ENCODE measurements around the gene HOXB6. TPM values are rescaled to one million over a fixed set of nuclear protein-coding genes. Genes with fewer than 3 reads are reported as not detected.

Gene HOXB6
- total RNA-seq, 1 donor from 2014 or later, result 11.5 TPM

GRCh38 chr17:48637323-48638260, 32.8 kb upstream of the HOXB6 start:
- peaks cover 8% of the 10 kb centered on the region for H3K4me1 Mint-ChIP-seq
- no peak overlapping the region for H3K27ac Mint-ChIP-seq (ENCODE audit: unreplicated experiment)
- no peak for TF ChIP-seq CTCF (conservative IDR thresholded peaks at IDR 0.05)
- DNase-seq (ENCODE audit: low read depth, low spot score), result no peak
- H3K9me3 Mint-ChIP-seq, result no peaks in the 10 kb centered on the region
- H3K4me3 Mint-ChIP-seq, result peak overlapping the region; percentile 54
- H3K27me3 Mint-ChIP-seq (ENCODE audit: low read depth), result peaks cover 100% of the 10 kb centered on the region
- no peaks in the 10 kb centered on the region for H3K36me3 Mint-ChIP-seq (ENCODE audit: low read depth)

- DNase-seq (ENCODE audit: low read depth, low spot score), result peak; percentile 96
- H3K27me3 Mint-ChIP-seq (ENCODE audit: low read depth), result peaks cover 100% of the 10 kb centered on the region
Measured at GRCh38 chr17:48636177-48637018, 31.6 kb upstream of the HOXB6 start.

GRCh38 chr17:48634493-48635208, 29.9 kb upstream of the HOXB6 start:
- H3K4me3 Mint-ChIP-seq, result peak overlapping the region; percentile 73
- no peak overlapping the region for H3K27ac Mint-ChIP-seq (ENCODE audit: unreplicated experiment)
- DNase-seq (ENCODE audit: low read depth, low spot score), result no peak

More at GRCh38 chr17:48636177-48637018, 31.6 kb upstream of the HOXB6 start:
- no peak overlapping the region for H3K27ac Mint-ChIP-seq (ENCODE audit: unreplicated experiment)
- no peaks in the 10 kb centered on the region for H3K36me3 Mint-ChIP-seq (ENCODE audit: low read depth)
- H3K4me3 Mint-ChIP-seq, result peak overlapping the region; percentile 73
- TF ChIP-seq CTCF (conservative IDR thresholded peaks at IDR 0.05), result peak; percentile 76
- H3K9me3 Mint-ChIP-seq, result no peaks in the 10 kb centered on the region
- H3K4me1 Mint-ChIP-seq, result peaks cover 8% of the 10 kb centered on the region

GRCh38 chr17:48633266-48633677, 28.5 kb upstream of the HOXB6 start:
- Mint-ChIP-seq H3K27ac (ENCODE audit: unreplicated experiment) (no peak overlapping the region), H3K4me3 (peak overlapping the region; percentile 80), H3K27me3 (ENCODE audit: low read depth) (peaks cover 100% of the 10 kb centered on the region), H3K36me3 (ENCODE audit: low read depth) (peaks cover 2% of the 10 kb centered on the region), H3K9me3 (no peaks in the 10 kb centered on the region), H3K4me1 (peaks cover 8% of the 10 kb centered on the region)
- TF ChIP-seq CTCF (conservative IDR thresholded peaks at IDR 0.05), result no peak
- no peak for DNase-seq (ENCODE audit: low read depth, low spot score)

More at GRCh38 chr17:48634493-48635208, 29.9 kb upstream of the HOXB6 start:
- peaks cover 2% of the 10 kb centered on the region for H3K36me3 Mint-ChIP-seq (ENCODE audit: low read depth)
- H3K27me3 Mint-ChIP-seq (ENCODE audit: low read depth), result peaks cover 100% of the 10 kb centered on the region
- no peak for TF ChIP-seq CTCF (conservative IDR thresholded peaks at IDR 0.05)
- H3K9me3 Mint-ChIP-seq, result no peaks in the 10 kb centered on the region
- peaks cover 8% of the 10 kb centered on the region for H3K4me1 Mint-ChIP-seq
